Measurements from ENCODE around the gene RFC5.

The RFC5 gene

DNA sequence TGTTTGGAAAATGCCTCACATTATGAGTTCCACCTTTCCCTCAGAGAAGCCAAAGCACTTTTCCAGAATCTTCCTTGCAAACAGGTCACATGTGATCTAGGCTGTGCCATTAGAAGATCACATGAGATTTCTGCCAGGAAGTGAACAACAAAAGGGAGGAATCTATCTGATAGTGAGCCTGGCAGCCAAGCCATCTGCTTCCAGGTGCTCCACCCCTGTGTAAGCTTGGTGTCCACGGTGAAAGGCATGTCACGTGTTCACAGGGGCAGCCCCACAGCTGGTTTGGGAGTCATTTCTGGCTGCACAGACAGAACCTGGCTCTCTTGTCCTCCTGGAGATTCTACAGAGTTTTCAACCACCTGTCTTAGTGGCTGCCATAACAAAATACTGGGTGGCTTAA, 44.2 kb upstream of the RFC5 start:
- TF ChIP-seq, protein P1, sequence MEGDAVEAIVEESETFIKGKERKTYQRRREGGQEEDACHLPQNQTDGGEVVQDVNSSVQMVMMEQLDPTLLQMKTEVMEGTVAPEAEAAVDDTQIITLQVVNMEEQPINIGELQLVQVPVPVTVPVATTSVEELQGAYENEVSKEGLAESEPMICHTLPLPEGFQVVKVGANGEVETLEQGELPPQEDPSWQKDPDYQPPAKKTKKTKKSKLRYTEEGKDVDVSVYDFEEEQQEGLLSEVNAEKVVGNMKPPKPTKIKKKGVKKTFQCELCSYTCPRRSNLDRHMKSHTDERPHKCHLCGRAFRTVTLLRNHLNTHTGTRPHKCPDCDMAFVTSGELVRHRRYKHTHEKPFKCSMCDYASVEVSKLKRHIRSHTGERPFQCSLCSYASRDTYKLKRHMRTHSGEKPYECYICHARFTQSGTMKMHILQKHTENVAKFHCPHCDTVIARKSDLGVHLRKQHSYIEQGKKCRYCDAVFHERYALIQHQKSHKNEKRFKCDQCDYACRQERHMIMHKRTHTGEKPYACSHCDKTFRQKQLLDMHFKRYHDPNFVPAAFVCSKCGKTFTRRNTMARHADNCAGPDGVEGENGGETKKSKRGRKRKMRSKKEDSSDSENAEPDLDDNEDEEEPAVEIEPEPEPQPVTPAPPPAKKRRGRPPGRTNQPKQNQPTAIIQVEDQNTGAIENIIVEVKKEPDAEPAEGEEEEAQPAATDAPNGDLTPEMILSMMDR (IDR thresholded peaks at IDR 0.05; ENCODE audit: borderline replicate concordance, insufficient read depth, low read depth, low read length): no peak
- no peak overlapping the region for H3K4me3 ChIP-seq (ENCODE audit: low read depth, low read length)

GRCh38 chr12:117975006-117975405, 41.5 kb upstream of the RFC5 start:
- no peak overlapping the region for H3K4me3 ChIP-seq (ENCODE audit: low read depth, low read length)
- TF ChIP-seq, protein P1 (IDR thresholded peaks at IDR 0.05; ENCODE audit: borderline replicate concordance, insufficient read depth, low read depth, low read length): no peak

GRCh38 chr12:117977373-117977772, 39.1 kb upstream of the RFC5 start:
- H3K4me3 ChIP-seq (ENCODE audit: low read depth, low read length): no peak overlapping the region
- TF ChIP-seq, protein P1 (IDR thresholded peaks at IDR 0.05; ENCODE audit: borderline replicate concordance, insufficient read depth, low read depth, low read length): no peak

- H3K4me3 ChIP-seq (ENCODE audit: low read depth, low read length): no peak overlapping the region
- TF ChIP-seq, protein P1 (IDR thresholded peaks at IDR 0.05; ENCODE audit: borderline replicate concordance, insufficient read depth, low read depth, low read length): no peak
Observed at GRCh38 chr12:117980616-117981015, 35.9 kb upstream of the RFC5 start.

DNA sequence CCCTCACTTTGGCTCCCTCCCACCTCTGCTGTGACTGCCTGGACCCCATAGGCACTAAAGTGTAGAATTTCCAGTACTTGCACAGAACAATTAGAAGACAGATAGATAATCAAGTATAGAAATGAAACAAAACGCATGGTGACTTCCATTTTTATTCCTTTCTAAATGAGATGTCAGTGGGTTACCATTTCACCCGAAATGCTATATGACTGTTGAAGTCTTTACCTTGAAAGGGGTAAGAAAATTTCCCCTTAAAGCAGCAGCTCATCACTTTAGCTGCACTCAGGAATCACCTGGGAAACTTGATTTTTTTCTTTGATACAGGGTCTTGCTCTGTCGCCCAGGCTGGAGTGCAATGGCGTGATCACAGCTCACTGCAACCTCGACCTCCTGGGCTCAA, 35.2 kb upstream of the RFC5 start:
- TF ChIP-seq, protein P1 (IDR thresholded peaks at IDR 0.05; ENCODE audit: borderline replicate concordance, insufficient read depth, low read depth, low read length): no peak
- H3K4me3 ChIP-seq (ENCODE audit: low read depth, low read length): no peak overlapping the region

GRCh38 chr12:117985182-117985581, 31.3 kb upstream of the RFC5 start:
- no peak overlapping the region for H3K4me3 ChIP-seq (ENCODE audit: low read depth, low read length)
- TF ChIP-seq, protein P1 (IDR thresholded peaks at IDR 0.05; ENCODE audit: borderline replicate concordance, insufficient read depth, low read depth, low read length): no peak

DNA sequence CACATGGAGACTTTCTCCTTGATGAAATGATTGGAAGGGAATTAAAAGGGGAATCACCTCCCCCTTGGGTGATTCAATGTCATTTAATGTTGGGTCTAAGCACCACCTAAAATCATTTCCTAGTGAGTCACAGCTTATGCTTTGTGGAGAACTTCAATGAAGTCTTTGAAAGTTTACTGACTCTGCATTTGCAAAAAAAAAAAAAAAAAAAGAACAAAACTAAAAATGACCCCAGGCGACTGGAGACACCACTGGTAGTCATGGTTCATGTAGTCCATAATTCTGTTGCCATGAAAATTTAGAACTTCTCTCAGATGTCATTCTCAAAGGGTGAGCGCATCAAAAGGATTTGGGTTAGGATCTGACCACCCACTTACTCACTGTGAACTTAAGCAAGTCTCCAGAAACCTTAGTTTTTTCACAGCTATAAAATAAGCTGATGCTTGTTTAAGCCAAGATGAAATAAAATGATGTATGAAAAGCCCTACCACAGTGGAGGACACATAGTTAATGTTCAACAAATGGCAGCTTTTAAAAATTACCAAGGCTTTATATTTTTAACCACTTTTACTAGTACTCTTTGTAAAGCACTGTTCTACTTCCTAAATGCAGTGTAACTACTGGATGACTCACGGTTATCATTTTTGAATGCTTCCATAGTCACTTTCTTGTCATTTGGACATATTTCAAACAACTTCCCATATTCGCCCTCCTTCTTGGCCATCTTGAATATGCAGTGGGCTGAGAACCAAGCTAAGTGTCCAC, 29.6 kb upstream of the RFC5 start:
- TF ChIP-seq, protein P1 (IDR thresholded peaks at IDR 0.05; ENCODE audit: borderline replicate concordance, insufficient read depth, low read depth, low read length): no peak
- H3K4me3 ChIP-seq (ENCODE audit: low read depth, low read length): no peak overlapping the region

All from GM12875 (cell line).